H9 (cell line): ENCODE data around the gene MIEF2. TPM values are rescaled to one million over a fixed set of nuclear protein-coding genes. Genes with fewer than 3 reads are reported as not detected.

ENCODE experiments used
- DNase-seq: peaks from one replicate; pipeline ENCODE4 v3.0.0-alpha.2; 2017
- H2AFZ ChIP-seq: one replicate; pipeline ENCODE4 v1.6.1; 2013; ENCODE audit warnings: mild to moderate bottlenecking, low read length, control low read depth, moderate library complexity
- H2AK5ac ChIP-seq: 2 replicates; pipeline ENCODE4 v1.6.1; 2013; ENCODE audit warnings: low read length, control low read depth, mixed read lengths; ENCODE audit not compliant: insufficient read length
- H2BK120ac ChIP-seq: one replicate; pipeline ENCODE4 v1.6.1; 2013; ENCODE audit warnings: low read depth, mild to moderate bottlenecking, low read length, control low read depth, inconsistent platforms; ENCODE audit not compliant: poor library complexity, severe bottlenecking
- H2BK12ac ChIP-seq: 2 replicates; pipeline ENCODE4 v1.6.1; 2013; ENCODE audit warnings: low read length, control low read depth, mixed read lengths, low read depth; ENCODE audit not compliant: insufficient read length
- H2BK15ac ChIP-seq: 2 replicates; pipeline ENCODE4 v1.6.1; 2013; ENCODE audit warnings: low read depth, low read length, control low read depth
- H2BK20ac ChIP-seq: one replicate; pipeline ENCODE4 v1.6.1; 2013; ENCODE audit warnings: low read depth, mild to moderate bottlenecking, low read length, control low read depth, inconsistent platforms; ENCODE audit not compliant: poor library complexity, severe bottlenecking
- H2BK5ac ChIP-seq: 2 replicates; pipeline ENCODE4 v1.6.1; 2013; ENCODE audit warnings: low read length, control low read depth, mixed read lengths; ENCODE audit not compliant: insufficient read length
- H3K14ac ChIP-seq: 2 replicates; pipeline ENCODE4 v1.6.1; 2013; ENCODE audit warnings: low read length, control low read depth; ENCODE audit not compliant: insufficient read depth
- H3K18ac ChIP-seq: 2 replicates; pipeline ENCODE4 v1.6.1; 2013; ENCODE audit warnings: low read depth, mild to moderate bottlenecking, mixed read lengths, low read length, control low read depth; ENCODE audit not compliant: insufficient read length
- H3K23ac ChIP-seq: 2 replicates; pipeline ENCODE4 v1.6.1; 2013; ENCODE audit warnings: low read length, control low read depth, mixed read lengths, low read depth; ENCODE audit not compliant: insufficient read length
- H3K23me2 ChIP-seq: 2 replicates; pipeline ENCODE4 v1.6.1; 2013; ENCODE audit warnings: low read depth, mild to moderate bottlenecking, mixed read lengths, low read length, control low read depth; ENCODE audit not compliant: insufficient read length, poor library complexity, severe bottlenecking
- H3K27ac ChIP-seq: 2 replicates; pipeline ENCODE4 v1.5.1; 2013; ENCODE audit warnings: low read length, control low read depth, mixed read lengths, low read depth; ENCODE audit not compliant: insufficient read length
- H3K27me3 ChIP-seq: 2 replicates; pipeline ENCODE4 v1.6.1; 2013; ENCODE audit warnings: low read length, control low read depth, inconsistent platforms; ENCODE audit not compliant: insufficient read depth
- H3K4ac ChIP-seq: 2 replicates; pipeline ENCODE4 v1.6.1; 2013; ENCODE audit warnings: low read depth, mild to moderate bottlenecking, control low read depth, inconsistent platforms, low read length, moderate library complexity
- H3K4me1 ChIP-seq: 2 replicates; pipeline ENCODE4 v1.6.1; 2013; ENCODE audit warnings: low read length, control low read depth, inconsistent platforms; ENCODE audit not compliant: insufficient read depth
- H3K4me2 ChIP-seq: 2 replicates; pipeline ENCODE4 v1.6.1; 2013; ENCODE audit warnings: low read length, control low read depth, mixed read lengths; ENCODE audit not compliant: insufficient read length, insufficient read depth
- H3K56ac ChIP-seq: 2 replicates; pipeline ENCODE4 v1.6.1; 2013; ENCODE audit warnings: low read depth, mild to moderate bottlenecking, mixed read lengths, low read length, control low read depth; ENCODE audit not compliant: insufficient read length
- H3K79me1 ChIP-seq: 2 replicates; pipeline ENCODE4 v1.6.1; 2013; ENCODE audit warnings: low read depth, mild to moderate bottlenecking, moderate library complexity, low read length, control low read depth, inconsistent platforms; ENCODE audit not compliant: insufficient read depth, poor library complexity, severe bottlenecking
- H3K79me2 ChIP-seq: 2 replicates; pipeline ENCODE4 v1.6.1; 2013; ENCODE audit warnings: low read length, control low read depth, inconsistent platforms; ENCODE audit not compliant: insufficient read depth
- H3K9ac ChIP-seq: 2 replicates; pipeline ENCODE4 v1.6.1; 2013; ENCODE audit warnings: low read length, control low read depth, mixed read lengths; ENCODE audit not compliant: insufficient read length; ENCODE audit errors: extremely low read depth
- H3K9me3 ChIP-seq: one replicate; pipeline ENCODE4 v1.6.1; 2013; ENCODE audit warnings: low read depth, low read length, inconsistent platforms; ENCODE audit not compliant: control insufficient read depth
- H3T11ph ChIP-seq: one replicate; pipeline ENCODE4 v1.6.1; 2013; ENCODE audit warnings: mild to moderate bottlenecking, low read length, control low read depth, inconsistent platforms
- H4K20me1 ChIP-seq: one replicate; pipeline ENCODE4 v1.6.1; 2013; ENCODE audit not compliant: control insufficient read depth, insufficient read length, insufficient read depth
- H4K5ac ChIP-seq: 2 replicates; pipeline ENCODE4 v1.6.1; 2013; ENCODE audit warnings: low read depth, mild to moderate bottlenecking, mixed read lengths, low read length, control low read depth; ENCODE audit not compliant: insufficient read length
- H4K8ac ChIP-seq: replicated peaks from 2 replicates; pipeline ENCODE4 v1.6.1; 2013; ENCODE audit warnings: low read length, control low read depth, mixed read lengths, low read depth; ENCODE audit not compliant: insufficient read length
- H4K91ac ChIP-seq: 2 replicates; pipeline ENCODE4 v1.6.1; 2013; ENCODE audit warnings: low read depth, mild to moderate bottlenecking, moderate library complexity, mixed read lengths, low read length, control low read depth; ENCODE audit not compliant: insufficient read length
- H3K27ac Mint-ChIP-seq, 3 experiments: 2 replicates in 2 of 3; 3 replicates in 1 of 3; pipeline ENCODE4 v1.8.0; 2020 to 2021; ENCODE audit warnings: mixed read lengths in 3 of 3, mild to moderate bottlenecking in 1 of 3, moderate library complexity in 1 of 3
- H3K27me3 Mint-ChIP-seq: 2 replicates; pipeline ENCODE4 v1.8.0; 2021; ENCODE audit warnings: low read depth, mild to moderate bottlenecking, moderate library complexity, mixed read lengths
- H3K36me3 Mint-ChIP-seq, 3 experiments: 2 replicates in 2 of 3; 3 replicates in 1 of 3; pipeline ENCODE4 v1.8.0; 2020 to 2021; ENCODE audit warnings: low read depth in 3 of 3, mixed read lengths in 3 of 3; ENCODE audit not compliant: insufficient read depth in 1 of 3
- H3K4me1 Mint-ChIP-seq, 2 experiments: 2 replicates each; pipeline ENCODE4 v1.8.0; 2020; ENCODE audit warnings: mixed read lengths in 2 of 2
- H3K4me3 Mint-ChIP-seq, 2 experiments: 2 replicates in 1 of 2; 3 replicates in 1 of 2; pipeline ENCODE4 v1.8.0; 2020 to 2021; ENCODE audit warnings: mild to moderate bottlenecking in 2 of 2, mixed read lengths in 2 of 2, moderate library complexity in 1 of 2
- H3K9me3 Mint-ChIP-seq, 2 experiments: 2 replicates in 1 of 2; 3 replicates in 1 of 2; pipeline ENCODE4 v1.8.0; 2020; ENCODE audit warnings: mild to moderate bottlenecking in 2 of 2, mixed read lengths in 2 of 2, moderate library complexity in 1 of 2
- CTCF ChIP-seq: fragments of 200-600 bp; sonication (generic); conservative IDR thresholded peaks from 3 replicates; pipeline ENCODE4 v1.8.0; 2021; ENCODE audit warnings: antibody characterized with exemption, mild to moderate bottlenecking
- WGBS: extraction: QIAGEN DNeasy Blood & Tissue Kit; methylation state at CpG from one replicate; pipeline ENCODE4 v1.1.7; 2013; ENCODE audit warnings: missing lambda C conversion rate, low lambda C conversion rate, mixed read lengths; ENCODE audit not compliant: insufficient read length; ENCODE audit errors: extremely low coverage; 5-methylcytosine and 5-hydroxymethylcytosine counted together
- total RNA-seq: library from RNA; stranded (reverse); gene quantifications from 2 replicates; pipeline ENCODE4 v1.2.1, GENCODE V29; 2021

Gene MIEF2
- total RNA-seq, 1 experiment from 2014 or later, result 10.3 TPM

- Mint-ChIP-seq H3K9me3 (no peaks in the 10 kb centered on the region), H3K27me3 (no peaks in the 10 kb centered on the region; the same call in 1 of the 2 replicates), H3K4me1 (peaks cover 18 to 30% of the 10 kb centered on the region in 2 experiments), H3K4me3 (peak overlapping the region; percentile 78 to 85), H3K27ac (no peak overlapping the region), H3K36me3 (peaks cover 4 to 18% (median 16%) of the 10 kb centered on the region in 3 experiments)
- Histone ChIP-seq H3T11ph (no peak overlapping the region), H2BK20ac (no peak overlapping the region), H3K4ac (no peak overlapping the region), H3K18ac (no peak overlapping the region), H3K4me1 (no peaks in the 10 kb centered on the region), H4K20me1 (no peaks in the 10 kb centered on the region), H4K91ac (no peak overlapping the region), H2AK5ac (no peak overlapping the region), H4K5ac (no peak overlapping the region), H3K4me2 (peak overlapping the region; percentile 26), H3K27me3 (no peaks in the 10 kb centered on the region), H3K9me3 (no peaks in the 10 kb centered on the region), H2BK15ac (no peak overlapping the region), H3K14ac (no peak overlapping the region), H4K8ac (no peak overlapping the region), H3K27ac (no peak overlapping the region), H2BK12ac (no peak overlapping the region), H3K9ac (no peak overlapping the region), H3K23me2 (peaks cover 12% of the 10 kb centered on the region), H2BK120ac (no peak overlapping the region), H3K79me2 (no peaks in the 10 kb centered on the region; the same call in 1 of the 2 replicates), H3K56ac (no peak overlapping the region), H2AFZ (no peak overlapping the region), H3K23ac (no peak overlapping the region), H2BK5ac (no peak overlapping the region), H3K79me1 (no peaks in the 10 kb centered on the region)
- DNase-seq, result no peak
- WGBS, result no CpG with 5 or more reads among the region's 3 CpGs
- no peak for TF ChIP-seq CTCF
Observed at GRCh38 chr17:18261659-18262058, 1.2 kb downstream of the MIEF2 start.
